LNCAP (cell line): ENCODE measurements around the gene TBCD.

Experiments
- TF ChIP-seq, protein P1 (sequence below): fragments of 450-650 bp; IDR thresholded peaks from 2 replicates; pipeline ENCODE4 v1.5.1; 2017; ENCODE audit warnings: mild to moderate bottlenecking

The TBCD gene

DNA sequence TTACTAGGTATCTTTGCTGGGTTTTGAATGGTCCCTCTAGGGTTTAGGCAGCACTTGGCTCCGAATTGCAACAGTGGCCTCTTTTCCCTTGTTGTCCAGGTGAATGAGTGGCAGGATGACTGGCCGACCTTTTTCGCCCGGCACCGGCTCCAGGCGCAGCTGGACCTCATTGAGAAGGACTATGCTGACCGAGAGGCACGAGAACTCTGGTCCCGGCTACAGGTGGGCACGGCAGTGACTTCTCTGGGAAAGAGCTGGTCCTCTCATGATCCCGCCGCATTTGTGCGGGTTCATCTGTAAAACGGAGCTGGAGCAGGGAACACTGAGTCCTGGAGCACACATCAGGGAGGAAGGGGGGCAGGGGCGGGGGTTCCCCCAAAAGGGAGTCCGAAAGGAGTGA, 3.1 kb upstream of the TBCD start:
- TF ChIP-seq, protein P1, sequence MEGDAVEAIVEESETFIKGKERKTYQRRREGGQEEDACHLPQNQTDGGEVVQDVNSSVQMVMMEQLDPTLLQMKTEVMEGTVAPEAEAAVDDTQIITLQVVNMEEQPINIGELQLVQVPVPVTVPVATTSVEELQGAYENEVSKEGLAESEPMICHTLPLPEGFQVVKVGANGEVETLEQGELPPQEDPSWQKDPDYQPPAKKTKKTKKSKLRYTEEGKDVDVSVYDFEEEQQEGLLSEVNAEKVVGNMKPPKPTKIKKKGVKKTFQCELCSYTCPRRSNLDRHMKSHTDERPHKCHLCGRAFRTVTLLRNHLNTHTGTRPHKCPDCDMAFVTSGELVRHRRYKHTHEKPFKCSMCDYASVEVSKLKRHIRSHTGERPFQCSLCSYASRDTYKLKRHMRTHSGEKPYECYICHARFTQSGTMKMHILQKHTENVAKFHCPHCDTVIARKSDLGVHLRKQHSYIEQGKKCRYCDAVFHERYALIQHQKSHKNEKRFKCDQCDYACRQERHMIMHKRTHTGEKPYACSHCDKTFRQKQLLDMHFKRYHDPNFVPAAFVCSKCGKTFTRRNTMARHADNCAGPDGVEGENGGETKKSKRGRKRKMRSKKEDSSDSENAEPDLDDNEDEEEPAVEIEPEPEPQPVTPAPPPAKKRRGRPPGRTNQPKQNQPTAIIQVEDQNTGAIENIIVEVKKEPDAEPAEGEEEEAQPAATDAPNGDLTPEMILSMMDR: no peak

DNA sequence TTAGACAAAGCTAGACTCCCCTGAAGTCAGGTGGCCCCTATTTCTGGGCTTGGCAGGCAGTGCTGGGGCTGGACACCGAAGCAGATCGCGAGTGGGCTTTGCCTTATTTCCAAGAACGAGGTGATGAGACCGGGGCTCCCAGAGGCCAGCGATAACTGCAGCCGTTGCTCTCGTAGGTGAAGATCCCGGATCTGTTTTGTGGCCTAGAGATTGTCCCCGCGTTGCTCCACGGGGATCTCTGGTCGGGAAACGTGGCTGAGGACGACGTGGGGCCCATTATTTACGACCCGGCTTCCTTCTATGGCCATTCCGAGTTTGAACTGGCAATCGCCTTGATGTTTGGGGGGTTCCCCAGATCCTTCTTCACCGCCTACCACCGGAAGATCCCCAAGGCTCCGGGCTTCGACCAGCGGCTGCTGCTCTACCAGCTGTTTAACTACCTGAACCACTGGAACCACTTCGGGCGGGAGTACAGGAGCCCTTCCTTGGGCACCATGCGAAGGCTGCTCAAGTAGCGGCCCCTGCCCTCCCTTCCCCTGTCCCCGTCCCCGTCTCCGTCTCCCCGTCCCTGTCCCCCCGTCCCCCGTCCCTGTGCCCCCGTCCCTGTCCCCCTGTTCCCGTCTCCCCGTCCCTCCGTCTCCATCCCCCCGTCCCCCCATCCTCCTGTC, 1.5 kb upstream of the TBCD start:
- TF ChIP-seq, protein P1: no peak

DNA sequence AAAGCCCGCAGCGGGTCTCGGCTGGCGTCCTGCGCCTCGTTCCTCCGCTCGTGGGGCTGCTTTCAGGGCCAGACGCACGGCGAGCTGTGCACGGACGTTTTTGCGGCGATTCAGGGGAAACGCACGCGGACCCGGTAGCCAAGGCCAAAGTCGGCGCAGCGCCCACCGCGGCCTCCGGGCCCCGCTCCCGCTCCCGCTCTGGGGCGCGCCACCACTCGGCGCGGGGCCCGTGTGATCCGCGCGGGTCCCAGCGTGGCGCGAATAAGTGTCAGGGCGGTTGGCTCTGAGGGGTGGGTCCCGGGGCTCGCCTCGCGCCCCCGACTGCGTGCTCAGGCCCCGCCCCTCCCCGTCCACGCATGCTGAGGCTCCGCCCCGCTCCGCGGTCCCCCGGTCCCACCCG, 694 bp upstream of the TBCD start:
- TF ChIP-seq, protein P1: no peak

DNA sequence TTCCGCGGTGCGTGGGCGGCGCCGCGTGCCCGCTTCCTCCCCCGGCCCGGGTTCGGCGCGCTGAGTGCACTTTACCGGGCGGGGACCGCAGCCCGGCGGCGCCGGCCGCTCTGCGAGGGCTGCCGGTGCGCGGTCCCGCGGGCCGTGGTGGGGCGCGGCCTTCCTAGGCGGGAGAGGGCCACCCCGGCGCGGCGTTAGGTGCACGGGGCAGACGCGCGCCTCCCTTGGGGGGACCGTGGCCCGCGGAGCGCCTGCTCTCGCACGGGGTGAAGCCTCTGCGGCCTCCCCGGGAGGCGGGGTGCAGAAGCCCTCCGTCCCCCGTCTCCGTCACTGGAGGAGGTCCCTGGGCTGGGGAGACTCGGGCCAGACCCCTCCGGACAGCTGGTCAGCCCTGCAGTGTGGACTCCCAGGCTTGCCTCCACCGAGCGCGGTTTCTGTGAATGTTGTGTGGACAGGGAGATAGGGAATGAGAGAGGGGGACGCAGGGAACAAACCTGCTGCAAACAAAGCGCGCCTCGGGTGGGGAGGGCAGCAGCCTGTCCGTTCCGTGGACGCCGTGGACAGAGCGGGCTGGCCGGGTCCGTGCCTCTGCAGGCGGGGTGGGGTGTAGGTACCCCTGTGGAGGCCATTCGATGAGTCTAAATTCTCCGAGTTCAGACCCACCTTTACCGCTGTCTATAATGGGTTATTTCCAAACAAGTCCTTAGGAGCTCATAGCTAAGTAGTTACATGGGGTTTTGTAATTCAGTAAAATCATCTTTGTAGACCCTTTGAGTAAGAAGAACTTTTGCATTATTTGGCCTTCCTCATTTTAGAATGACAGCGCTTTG, 721 bp downstream of the TBCD start:
- TF ChIP-seq, protein P1: no peak

DNA sequence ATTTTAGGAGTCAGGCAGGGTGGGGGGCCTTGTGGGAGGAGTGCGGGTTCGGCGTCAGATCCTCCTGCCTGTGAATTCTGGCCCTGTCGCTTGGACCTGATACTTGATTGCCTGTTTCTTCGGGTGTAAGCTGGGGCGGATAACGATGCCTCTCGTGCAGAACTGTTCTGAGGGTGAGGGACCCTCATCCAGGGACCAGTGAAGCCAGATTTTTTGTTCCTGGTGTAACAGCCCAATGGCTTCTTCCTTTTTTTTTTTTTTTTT, 1.3 kb downstream of the TBCD start:
- TF ChIP-seq, protein P1: no peak

- TF ChIP-seq, protein P1: no peak
Measured at GRCh38 chr17:82754297-82755208, 2.7 kb downstream of the TBCD start.

- TF ChIP-seq, protein P1: no peak
Measured at GRCh38 chr17:82756166-82756565, 4.3 kb downstream of the TBCD start.
